WTC11 (cell line): ENCODE data around the gene MUSTN1. TPM values are rescaled to one million over a fixed set of nuclear protein-coding genes. Genes with fewer than 3 reads are reported as not detected.

Experiments
- ATAC-seq: fragments of 200-7000 bp; cut with Tn5 transposase; 2 replicates; pipeline ENCODE4 v1.10.0; 2021; ENCODE audit warnings: mild to moderate bottlenecking, moderate library complexity
- CTCF ChIA-PET: fragments of 300-600 bp; sonication (Branson Sonifier 250); formaldehyde crosslinking; loops from one replicate; lab custom pipeline; 2021; ENCODE audit warnings: antibody characterized with exemption; lab: Charles Lee
- POLR2A ChIA-PET: fragments of 350-600 bp; sonication (Branson Sonifier 250); formaldehyde crosslinking; loops from one replicate; lab custom pipeline; 2021; ENCODE audit warnings: antibody characterized with exemption; lab: Charles Lee
- DNase-seq: peaks from one replicate; pipeline ENCODE4 v3.0.0; 2021; ENCODE audit warnings: low spot score
- H3K27ac Mint-ChIP-seq: 2 replicates; pipeline ENCODE4 v1.8.0; 2021; ENCODE audit warnings: mixed read lengths
- H3K27me3 Mint-ChIP-seq: 2 replicates; pipeline ENCODE4 v1.8.0; 2021; ENCODE audit warnings: low read depth, mild to moderate bottlenecking, moderate library complexity, mixed read lengths
- H3K36me3 Mint-ChIP-seq: 2 replicates; pipeline ENCODE4 v1.8.0; 2021; ENCODE audit warnings: mixed read lengths
- H3K4me1 Mint-ChIP-seq: 2 replicates; pipeline ENCODE4 v1.8.0; 2022; ENCODE audit warnings: mixed read lengths
- H3K4me3 Mint-ChIP-seq: 2 replicates; pipeline ENCODE4 v1.8.0; 2021; ENCODE audit warnings: mild to moderate bottlenecking, moderate library complexity, mixed read lengths
- H3K9me3 Mint-ChIP-seq: 2 replicates; pipeline ENCODE4 v1.8.0; 2021; ENCODE audit warnings: mixed read lengths
- E2F1 ChIP-seq: sonication (generic); formaldehyde crosslinking; IDR thresholded peaks from 2 replicates; pipeline ENCODE4 v1.8.0; 2022; ENCODE audit warnings: mild to moderate bottlenecking, missing genetic modification reagents
- E2F4 ChIP-seq: sonication (generic); formaldehyde crosslinking; IDR thresholded peaks from 2 replicates; pipeline ENCODE4 v1.8.1; 2022; ENCODE audit warnings: low read depth, mild to moderate bottlenecking, moderate library complexity, missing genetic modification reagents, borderline replicate concordance
- FOXK1 ChIP-seq: sonication (generic); formaldehyde crosslinking; IDR thresholded peaks from 2 replicates; pipeline ENCODE4 v1.8.0; 2022; ENCODE audit warnings: mild to moderate bottlenecking, moderate library complexity, missing genetic modification reagents
- GABPB1 ChIP-seq: sonication (generic); formaldehyde crosslinking; IDR thresholded peaks from 2 replicates; pipeline ENCODE4 v1.8.1; 2023; ENCODE audit warnings: mild to moderate bottlenecking, missing genetic modification reagents
- GTF2I ChIP-seq: fragments of 250-450 bp; sonication (Bioruptor Pico); conservative IDR thresholded peaks from 2 replicates; pipeline ENCODE4 v1.4.0; 2021; ENCODE audit warnings: mild to moderate bottlenecking
- IRF1 ChIP-seq: sonication (generic); formaldehyde crosslinking; IDR thresholded peaks from 2 replicates; pipeline ENCODE4 v1.8.0; 2023; ENCODE audit warnings: missing genetic modification reagents
- IRF2 ChIP-seq: sonication (generic); formaldehyde crosslinking; IDR thresholded peaks from 2 replicates; pipeline ENCODE4 v1.8.0; 2022; ENCODE audit warnings: low read depth, missing genetic modification reagents, borderline replicate concordance
- MLX ChIP-seq: sonication (generic); formaldehyde crosslinking; IDR thresholded peaks from 2 replicates; pipeline ENCODE4 v1.8.1; 2023; ENCODE audit warnings: mild to moderate bottlenecking, missing genetic modification reagents, moderate library complexity
- MXD4 ChIP-seq: fragments of 250-450 bp; sonication (Bioruptor Pico); IDR thresholded peaks from 2 replicates; pipeline ENCODE4 v1.8.0; 2021; ENCODE audit warnings: mild to moderate bottlenecking, moderate library complexity, borderline replicate concordance
- NR3C1 ChIP-seq: sonication (generic); formaldehyde crosslinking; conservative IDR thresholded peaks from 2 replicates; pipeline ENCODE4 v1.8.1; 2023; ENCODE audit warnings: low read depth, mild to moderate bottlenecking, missing genetic modification reagents
- OVOL2 ChIP-seq: fragments of 250-450 bp; sonication (Bioruptor Pico); IDR thresholded peaks from 2 replicates; pipeline ENCODE4 v1.9.0; 2021; ENCODE audit warnings: mild to moderate bottlenecking, borderline replicate concordance
- SMAD3 ChIP-seq: sonication (generic); formaldehyde crosslinking; IDR thresholded peaks from 2 replicates; pipeline ENCODE4 v1.8.0; 2022; ENCODE audit warnings: missing genetic modification reagents, mild to moderate bottlenecking, borderline replicate concordance
- SP1 ChIP-seq: sonication (generic); formaldehyde crosslinking; conservative IDR thresholded peaks from 2 replicates; pipeline ENCODE4 v1.8.1; 2022; ENCODE audit warnings: missing genetic modification reagents
- TEAD1 ChIP-seq: sonication (generic); formaldehyde crosslinking; IDR thresholded peaks from 2 replicates; pipeline ENCODE4 v1.8.0; 2022; ENCODE audit warnings: mild to moderate bottlenecking, missing genetic modification reagents
- ZBTB21 ChIP-seq: sonication (generic); formaldehyde crosslinking; IDR thresholded peaks from 2 replicates; pipeline ENCODE4 v1.8.1; 2023; ENCODE audit warnings: mild to moderate bottlenecking, missing genetic modification reagents, borderline replicate concordance
- ZNF219 ChIP-seq: sonication (generic); formaldehyde crosslinking; IDR thresholded peaks from 2 replicates; pipeline ENCODE4 v1.8.0; 2023; ENCODE audit warnings: missing genetic modification reagents, mild to moderate bottlenecking, borderline replicate concordance
- ZNF317 ChIP-seq: sonication (generic); formaldehyde crosslinking; IDR thresholded peaks from 2 replicates; pipeline ENCODE4 v1.8.1; 2023; ENCODE audit warnings: low read depth, mild to moderate bottlenecking, moderate library complexity, missing genetic modification reagents, borderline replicate concordance
- ZNF423 ChIP-seq: fragments of 250-450 bp; sonication (Bioruptor Pico); IDR thresholded peaks from 2 replicates; pipeline ENCODE4 v2.1.2; 2022; ENCODE audit warnings: mild to moderate bottlenecking, moderate library complexity
- ZNF671 ChIP-seq: fragments of 250-450 bp; sonication (Bioruptor Pico); IDR thresholded peaks from 2 replicates; pipeline ENCODE4 v1.8.0; 2021; ENCODE audit warnings: mild to moderate bottlenecking
- ZSCAN18 ChIP-seq: fragments of 250-450 bp; sonication (Bioruptor Pico); IDR thresholded peaks from 2 replicates; pipeline ENCODE4 v2.1.2; 2022; ENCODE audit warnings: mild to moderate bottlenecking, moderate library complexity
- total RNA-seq: library from RNA; stranded (reverse); gene quantifications from 3 replicates; pipeline ENCODE4 v1.2.3, GENCODE V29; 2021

Gene MUSTN1
- total RNA-seq, 1 experiment from 2014 or later = 4.2 TPM

- DNase-seq = no peak
- H3K9me3 Mint-ChIP-seq = peaks cover 34% of the 10 kb centered on the region
- TF ChIP-seq IRF2 (CRISPR knock-in tag) = no peak
- TF ChIP-seq MLX (CRISPR knock-in tag) = no peak
- no peak for TF ChIP-seq ZNF219 (CRISPR knock-in tag)
- no peak overlapping the region for H3K4me3 Mint-ChIP-seq
- POLR2A ChIA-PET = no interaction called here
- CTCF ChIA-PET = interaction anchor here (1.0 to 2.0 kb wide), 4 partner anchors 13 to 74 kb away, joined by 3 to 11 read pairs (median 5); no protein-coding TSS in a partner anchor
- no peak overlapping the region for H3K27ac Mint-ChIP-seq
- H3K27me3 Mint-ChIP-seq = no peaks in the 10 kb centered on the region; the same call in 1 of the 2 replicates
- ATAC-seq = no peak
- no peaks in the 10 kb centered on the region for H3K4me1 Mint-ChIP-seq
- H3K36me3 Mint-ChIP-seq = peaks cover 30% of the 10 kb centered on the region
Measured at GRCh38 chr3:52866427-52866826, 31.6 kb upstream of the MUSTN1 start.

GRCh38 chr3:52865994-52866393 is 31.2 kb upstream of the MUSTN1 start:
- Mint-ChIP-seq H3K4me1 (no peaks in the 10 kb centered on the region), H3K9me3 (peaks cover 34% of the 10 kb centered on the region), H3K27me3 (no peaks in the 10 kb centered on the region; the same call in 1 of the 2 replicates), H3K4me3 (no peak overlapping the region), H3K36me3 (peaks cover 30% of the 10 kb centered on the region), H3K27ac (no peak overlapping the region)
- no peak for TF ChIP-seq E2F1
- no peak for TF ChIP-seq ZBTB21 (CRISPR knock-in tag)
- TF ChIP-seq GABPB1 (CRISPR knock-in tag) = no peak
- TF ChIP-seq FOXK1 (CRISPR knock-in tag) = no peak
- no peak for TF ChIP-seq ZSCAN18 (CRISPR knock-in tag)
- TF ChIP-seq MXD4 = no peak
- TF ChIP-seq IRF1 (CRISPR knock-in tag) = no peak
- no peak for TF ChIP-seq SP1 (CRISPR knock-in tag)
- no peak for TF ChIP-seq ZNF317 (CRISPR knock-in tag)
- no peak for TF ChIP-seq E2F4 (CRISPR knock-in tag)
- no peak for TF ChIP-seq TEAD1 (CRISPR knock-in tag)
- TF ChIP-seq NR3C1 (CRISPR knock-in tag) = no peak
- no peak for TF ChIP-seq OVOL2 (CRISPR knock-in tag)
- TF ChIP-seq GTF2I = no peak
- TF ChIP-seq SMAD3 = no peak
- no peak for TF ChIP-seq ZNF671
- TF ChIP-seq ZNF423 (CRISPR knock-in tag) = no peak
- ChIA-PET CTCF (interaction anchor here (2.0 kb wide), 1 partner anchor 13 kb away, joined by 11 read pairs; no protein-coding TSS in a partner anchor), POLR2A (no interaction called here)
- DNase-seq (no peak), ATAC-seq (no peak)
